ENCODE measurements around the gene POLE.

Gene POLE

DNA sequence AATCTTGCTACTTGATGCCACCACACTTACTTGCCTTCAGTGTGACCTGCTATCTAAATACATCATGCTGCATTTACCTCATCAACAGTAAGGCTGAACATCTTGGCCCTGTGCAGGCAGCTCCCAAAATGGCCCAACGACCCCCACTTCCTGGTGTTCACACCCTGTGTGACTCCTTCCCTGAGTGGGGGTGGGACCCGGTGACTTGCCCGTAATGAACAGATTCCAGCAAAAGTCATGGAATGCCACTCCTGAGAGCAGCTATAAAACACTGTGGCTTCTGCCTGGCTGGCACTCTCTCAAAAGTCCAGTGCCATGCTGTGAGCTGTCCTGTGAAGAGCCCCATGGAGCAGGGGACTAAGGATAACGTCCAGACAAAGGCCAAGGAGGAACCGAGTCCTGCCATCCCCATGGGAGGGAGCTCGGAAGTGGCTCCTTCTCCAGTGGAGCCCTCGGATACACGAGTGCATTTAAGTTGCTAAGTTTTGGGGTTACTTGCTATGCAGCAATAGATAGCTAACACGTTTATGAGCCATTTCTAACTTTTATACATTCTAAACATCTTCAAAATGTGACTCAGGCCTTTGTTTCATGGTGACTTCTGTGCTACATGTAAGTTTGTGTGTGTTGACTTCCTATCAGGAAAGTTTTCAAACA lies 35.6 kb downstream of the POLE start:
- no peak for DNase-seq

DNA sequence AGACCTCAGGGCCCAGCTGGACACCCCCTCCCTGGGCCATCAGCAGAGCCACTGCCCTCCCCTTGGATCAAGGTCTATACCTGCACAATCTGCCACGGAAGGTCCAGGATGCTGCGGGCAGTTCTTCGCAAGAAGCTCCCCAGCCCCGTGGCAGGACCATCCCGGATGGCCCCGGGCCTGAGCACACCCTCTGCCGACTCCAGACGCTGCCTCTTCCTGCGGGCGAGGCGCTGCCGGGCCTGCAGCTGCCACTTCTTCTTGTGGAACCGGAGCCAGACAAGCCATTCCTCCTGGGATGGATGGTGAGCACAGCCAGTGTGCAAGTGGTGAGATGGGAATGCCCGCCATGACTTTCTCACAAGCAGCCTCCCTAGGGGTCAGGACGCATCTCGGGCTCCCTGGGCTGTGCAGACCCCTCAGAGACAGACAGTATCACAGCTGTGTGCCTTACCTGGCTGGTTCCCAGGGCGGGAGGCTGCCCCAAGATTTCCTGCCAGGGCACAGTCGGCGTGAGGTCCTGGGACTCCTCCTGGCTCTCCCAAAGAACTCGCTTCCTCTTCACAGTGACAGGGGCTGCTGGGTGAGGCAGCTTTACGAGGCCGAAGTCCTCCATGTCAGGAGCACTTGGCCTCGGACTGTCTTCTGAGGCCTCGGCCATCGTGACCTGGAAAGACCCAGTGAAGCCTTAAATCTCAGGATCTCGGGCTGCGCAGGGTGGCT lies 37.8 kb downstream of the POLE start:
- DNase-seq: no peak

DNA sequence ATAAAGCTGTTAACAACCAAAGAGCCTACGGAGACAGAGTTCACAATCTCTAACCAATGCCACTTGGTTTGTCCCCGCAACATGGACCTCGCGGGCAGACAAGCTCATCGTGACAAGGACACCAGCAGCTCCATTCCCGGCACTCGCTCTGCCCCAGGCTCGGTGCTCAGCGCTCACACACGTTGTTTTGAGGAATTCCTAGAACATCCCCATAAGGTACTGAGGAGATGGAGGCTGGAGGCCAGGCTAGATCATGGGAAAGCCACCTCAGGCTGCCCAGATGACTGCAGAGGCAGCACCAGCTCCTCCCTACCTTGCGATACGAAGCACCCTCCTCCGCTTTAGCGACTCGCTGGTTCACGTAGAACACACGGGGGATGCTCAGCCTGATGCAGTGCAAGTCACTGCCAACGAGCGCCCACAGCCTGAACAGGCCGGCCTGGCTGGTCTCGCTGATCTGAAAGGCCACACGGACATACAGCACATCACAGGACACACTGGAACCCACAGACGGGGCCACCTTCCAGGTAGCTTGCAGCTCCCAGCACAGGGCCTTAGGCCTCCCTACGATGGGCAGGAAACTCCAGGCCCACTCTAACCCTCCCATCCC lies 38.4 kb downstream of the POLE start:
- no peak for DNase-seq

DNA sequence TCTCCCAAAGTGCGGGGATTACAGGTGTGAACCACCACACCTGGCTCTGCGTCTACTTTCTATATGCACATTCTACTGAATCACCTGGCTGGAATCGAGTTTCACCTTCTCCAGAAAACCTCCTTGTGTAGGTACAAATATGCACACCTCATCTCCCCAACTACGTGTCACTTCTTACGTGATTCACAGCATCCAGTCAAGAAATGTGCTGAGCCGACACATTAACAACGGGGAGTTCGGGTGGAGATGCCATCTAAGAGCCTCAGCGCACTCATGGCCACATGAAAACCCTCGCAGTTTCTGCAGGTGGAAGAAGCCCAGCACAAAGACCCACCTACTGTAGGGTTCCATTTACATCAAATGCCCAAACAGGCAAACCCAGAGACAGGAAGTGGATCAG lies 39.3 kb downstream of the POLE start:
- no peak for DNase-seq

DNA sequence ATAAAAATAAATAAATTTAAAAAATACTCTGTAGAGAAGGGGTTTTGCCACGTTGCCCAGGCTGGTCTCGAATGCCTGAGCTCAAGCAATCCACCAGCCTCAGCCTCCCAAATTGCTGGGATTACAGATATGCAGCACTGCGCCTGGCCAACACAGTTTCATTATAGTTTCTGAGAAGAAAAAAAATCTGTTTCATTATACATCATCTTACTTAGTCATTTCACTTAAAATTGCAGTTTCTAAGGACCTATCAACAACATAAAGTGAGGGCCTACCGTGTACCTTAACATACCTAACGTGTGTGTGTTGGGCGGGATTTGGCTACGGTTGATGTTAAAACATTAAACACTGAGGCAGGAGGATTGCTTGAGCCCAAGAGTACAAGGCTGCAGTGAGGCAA lies 40.3 kb downstream of the POLE start:
- no peak for DNase-seq

DNA sequence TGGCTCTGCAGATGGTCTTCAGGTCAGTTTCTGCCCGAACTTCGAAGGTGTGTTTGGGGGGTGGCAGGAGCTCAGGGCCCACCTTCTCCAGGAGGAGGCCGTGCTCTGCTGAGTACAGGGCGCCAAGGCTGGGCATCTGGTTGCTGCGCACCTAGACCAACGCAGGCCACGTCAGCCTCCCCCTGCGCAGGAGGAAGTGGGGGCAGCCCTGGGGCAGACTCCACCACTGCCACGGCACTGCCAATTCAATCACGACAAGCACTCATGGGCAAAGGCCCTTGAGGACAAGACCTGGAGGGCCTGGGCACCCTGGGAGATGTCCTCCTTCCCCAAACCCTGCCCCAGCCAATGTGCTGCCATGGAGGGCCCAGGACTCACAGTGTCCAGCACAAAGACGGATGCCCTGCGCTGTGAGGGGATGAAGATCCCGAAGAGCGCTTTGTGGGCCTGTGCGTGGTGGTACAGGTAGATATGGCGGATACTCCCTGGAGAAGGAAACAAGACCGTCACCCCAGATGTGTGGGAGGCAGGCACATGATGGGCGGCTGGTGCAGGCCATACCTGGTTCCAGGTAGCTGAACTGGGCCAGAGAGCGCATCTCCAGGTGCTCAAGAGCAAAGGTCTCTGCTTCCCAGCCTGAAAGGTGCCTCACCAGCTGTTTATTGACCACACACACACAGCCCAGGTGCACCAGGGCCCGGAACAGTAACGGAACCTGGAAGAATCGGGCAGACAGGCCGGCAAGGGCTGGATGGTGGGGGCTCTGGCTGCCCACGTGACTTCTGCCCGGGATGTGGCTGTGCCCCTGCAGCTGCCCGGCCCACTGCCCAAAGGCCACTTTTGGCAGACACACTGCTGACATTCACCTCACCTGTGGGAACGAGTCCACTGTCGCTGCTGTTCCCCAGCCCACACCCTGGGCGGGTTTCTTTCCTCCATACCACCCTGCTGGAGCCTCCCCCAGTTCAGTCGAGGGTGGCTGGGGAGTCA lies 44.0 kb downstream of the POLE start:
- no peak for DNase-seq

DNA sequence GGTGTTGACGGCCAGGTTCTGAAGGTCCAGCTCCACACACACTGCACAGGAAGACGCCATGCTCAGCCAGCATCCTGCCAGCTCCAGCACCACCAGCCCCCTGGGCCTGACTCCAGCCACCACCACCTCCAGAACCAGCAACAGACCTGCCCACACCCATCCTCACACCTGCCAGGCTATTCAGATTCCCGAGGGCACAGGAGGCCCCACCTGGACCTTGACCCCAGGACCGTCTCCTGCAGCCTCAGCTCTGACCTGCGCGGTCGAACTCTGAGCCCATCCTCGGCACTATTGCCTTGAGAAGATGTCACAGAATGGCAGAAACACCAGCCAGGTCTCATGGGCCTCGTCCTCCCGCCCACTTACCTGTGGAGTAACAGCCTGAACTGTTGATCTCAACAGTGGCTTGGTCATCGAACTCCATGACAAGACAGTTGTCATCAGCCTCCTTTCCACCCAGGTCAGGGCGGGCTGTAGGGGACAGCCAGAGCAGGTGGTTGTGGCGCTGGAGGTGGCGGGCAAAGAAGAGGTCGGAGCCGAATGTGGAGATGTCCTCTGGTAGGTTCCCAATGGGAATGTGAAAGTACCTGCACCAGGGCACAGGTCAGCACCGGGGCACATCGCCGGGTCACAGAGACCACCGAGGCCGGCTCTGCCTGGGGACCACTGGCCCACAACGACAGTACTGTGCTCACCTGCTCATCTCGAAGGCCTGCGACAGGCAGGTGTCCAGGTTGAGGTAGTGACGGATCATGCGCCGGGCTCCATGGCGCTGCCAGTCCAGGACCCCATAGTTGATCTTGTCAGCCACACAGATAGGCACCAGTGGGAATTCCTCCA lies 45.1 kb downstream of the POLE start:
- no peak for DNase-seq

DNA sequence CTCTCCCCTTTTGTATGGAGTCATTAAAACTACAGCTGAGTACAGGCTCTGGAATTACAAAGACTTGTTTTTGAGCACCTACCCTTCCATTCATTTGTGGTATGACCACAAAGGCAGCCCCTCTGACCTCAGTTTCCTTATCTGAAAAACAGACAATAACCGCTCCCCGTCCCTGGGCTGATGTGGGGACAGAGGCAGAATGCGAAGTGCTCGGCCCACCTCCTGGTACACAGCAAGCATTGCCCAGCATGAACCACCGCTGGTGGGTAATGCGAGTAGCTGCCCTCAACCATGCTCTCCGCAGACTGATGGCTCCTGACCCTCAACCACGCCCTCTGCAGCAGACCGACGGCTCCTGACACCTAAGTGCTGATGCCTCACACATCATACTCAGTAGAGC lies 46.2 kb downstream of the POLE start:
- DNase-seq: no peak

DNA sequence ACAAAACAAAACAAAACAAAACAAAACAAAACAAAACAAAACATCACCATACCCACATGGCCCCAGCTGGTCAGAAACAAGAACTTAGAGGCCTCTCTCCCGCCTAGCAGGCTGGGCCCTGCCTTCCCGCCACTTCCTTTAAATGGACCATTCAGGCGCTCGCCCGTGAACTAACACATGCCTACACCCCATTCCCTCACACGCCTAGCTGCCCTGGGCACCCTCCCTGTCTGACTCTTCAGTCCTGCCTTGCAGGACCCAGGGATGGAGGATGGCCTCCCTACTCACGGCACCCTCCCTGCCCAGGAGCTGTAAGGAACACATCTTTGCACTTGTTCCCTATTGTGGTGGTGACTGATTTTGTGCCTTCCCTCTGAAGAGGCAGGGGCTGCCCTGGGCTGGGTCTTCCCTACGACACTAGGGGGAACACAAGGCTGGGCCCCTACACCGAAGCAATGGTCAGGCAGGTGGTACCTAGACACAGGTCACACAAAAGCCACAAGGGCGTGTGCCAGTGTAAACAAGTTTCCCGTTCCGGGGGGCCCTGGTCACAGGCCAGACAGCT lies 47.1 kb downstream of the POLE start:
- DNase-seq: no peak

DNA sequence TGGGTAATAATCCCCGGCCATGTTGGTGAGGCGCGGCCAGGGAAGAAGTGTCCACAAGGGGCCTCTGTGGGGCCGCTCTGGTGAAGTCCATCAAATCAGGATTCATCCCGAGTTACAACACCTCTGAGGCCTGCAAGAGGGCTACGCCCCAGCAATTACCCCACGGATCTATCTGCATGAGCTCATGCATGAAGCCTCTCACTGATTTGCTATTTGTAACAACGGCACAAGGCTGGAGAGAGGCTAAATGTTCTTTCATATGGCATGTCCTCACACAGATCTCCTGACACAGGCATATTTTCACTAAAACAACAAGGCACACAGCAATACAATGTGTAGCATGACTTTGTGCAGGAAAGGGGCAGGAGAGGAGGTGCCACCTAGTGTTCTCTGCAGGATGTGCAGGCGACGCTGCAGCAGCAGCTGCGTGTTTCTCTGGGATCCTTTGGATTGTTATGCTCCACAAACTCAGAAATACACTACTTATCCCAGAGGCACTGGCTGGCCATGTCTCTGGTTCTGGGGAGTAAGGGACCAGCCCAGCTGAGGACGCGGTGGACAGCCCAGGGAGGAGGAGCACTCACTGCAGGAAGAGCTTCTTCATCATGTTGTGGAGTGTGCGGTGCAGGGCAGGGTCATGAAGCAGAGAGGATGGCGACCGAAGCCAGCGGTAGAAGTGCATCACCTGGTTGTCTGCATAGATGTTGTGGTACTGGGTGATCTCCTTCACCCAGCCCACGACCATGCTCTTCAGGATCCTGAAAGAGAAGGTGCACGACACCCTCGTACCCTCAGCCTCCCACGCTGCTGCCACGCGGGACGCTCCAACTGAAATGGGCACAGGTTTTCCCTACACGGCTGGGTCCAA lies 48.4 kb downstream of the POLE start:
- DNase-seq: no peak

DNA sequence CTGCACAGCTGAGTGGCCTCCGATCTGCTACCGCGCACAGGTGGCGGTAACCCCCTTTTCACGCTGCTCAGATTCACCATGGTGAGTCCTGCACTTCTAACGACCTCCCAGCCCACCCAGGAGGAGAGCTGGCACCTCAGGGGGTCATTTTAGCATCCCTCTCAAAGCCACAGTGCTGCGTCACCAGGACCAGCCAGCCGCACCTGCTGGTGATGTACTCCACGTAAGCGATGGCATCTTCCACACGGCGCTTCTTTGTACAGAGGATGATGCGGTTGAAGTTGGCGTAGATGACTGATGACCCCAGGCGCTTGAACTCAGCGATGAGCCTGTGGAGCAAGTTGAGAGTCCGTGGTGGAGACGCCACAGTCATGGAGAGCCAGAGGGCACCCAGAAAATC lies 49.3 kb downstream of the POLE start:
- no peak for DNase-seq

DNA sequence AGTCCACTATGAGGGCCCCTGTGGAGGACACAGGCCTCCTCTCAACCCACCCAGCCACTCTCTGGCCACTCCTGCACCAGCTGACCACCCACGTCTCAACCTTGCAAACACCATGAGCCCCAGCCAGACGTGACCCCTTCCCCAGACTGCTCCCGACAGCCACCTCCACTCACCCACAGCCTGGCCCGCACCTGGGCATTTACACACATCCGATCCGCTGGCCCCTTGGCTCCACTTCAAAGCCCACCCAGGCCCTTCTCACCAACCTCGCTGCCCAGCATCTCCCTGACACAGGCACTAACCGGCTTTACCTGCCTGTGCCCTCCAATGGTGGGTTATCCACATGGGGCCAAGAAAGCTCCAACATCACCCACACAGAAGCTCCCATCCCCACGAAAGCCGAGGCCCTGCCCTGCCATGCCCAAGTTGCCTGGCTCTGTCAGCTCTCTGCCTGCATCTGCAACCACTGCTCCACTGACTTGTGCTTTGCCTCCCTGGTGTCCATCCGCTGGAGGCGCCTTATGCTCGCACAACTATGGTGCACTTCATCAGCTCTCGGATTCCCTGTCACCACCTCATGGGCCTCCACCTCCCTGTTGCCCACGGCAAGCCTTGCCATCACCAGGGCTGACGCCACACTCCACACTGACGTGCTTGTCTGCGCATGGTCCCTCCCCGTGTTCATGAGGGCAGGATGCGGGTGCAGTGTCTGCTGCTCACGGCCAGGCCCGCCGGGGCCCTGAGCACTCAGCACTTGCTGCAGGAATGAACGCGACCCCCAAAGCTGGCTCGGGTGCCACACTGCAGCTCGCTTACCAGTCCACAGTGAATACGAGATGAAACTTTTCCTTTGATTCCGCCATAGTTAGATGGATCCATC lies 51.8 kb downstream of the POLE start:
- DNase-seq: no peak

DNA sequence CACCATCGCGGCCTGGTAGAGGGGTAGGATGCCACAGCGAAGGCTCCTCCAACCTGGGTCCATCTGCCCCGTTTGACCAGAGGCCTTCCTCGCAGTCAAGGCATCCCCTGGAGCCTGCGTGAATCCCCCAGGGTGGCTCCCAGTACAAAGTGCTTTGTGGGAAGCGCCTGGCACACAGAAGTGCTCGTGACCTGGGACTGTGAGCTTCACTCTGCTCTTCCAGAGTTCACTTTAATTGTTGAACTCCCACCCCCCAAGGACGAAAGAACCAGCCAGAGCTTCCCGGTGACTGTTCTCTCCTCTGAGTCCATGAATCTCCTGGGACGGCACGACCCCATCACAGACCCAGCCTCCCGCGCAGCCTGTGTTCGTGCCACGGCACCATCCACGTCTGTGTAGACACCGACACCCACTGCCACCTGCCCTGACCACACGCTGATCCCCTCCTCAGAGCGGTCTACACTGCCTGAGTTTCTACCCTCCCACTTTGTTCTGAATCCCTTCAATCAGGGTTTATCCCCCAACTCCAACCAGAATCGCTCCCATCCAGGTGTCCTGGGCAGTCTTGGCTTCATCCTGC lies 52.6 kb downstream of the POLE start:
- DNase-seq: no peak

DNA sequence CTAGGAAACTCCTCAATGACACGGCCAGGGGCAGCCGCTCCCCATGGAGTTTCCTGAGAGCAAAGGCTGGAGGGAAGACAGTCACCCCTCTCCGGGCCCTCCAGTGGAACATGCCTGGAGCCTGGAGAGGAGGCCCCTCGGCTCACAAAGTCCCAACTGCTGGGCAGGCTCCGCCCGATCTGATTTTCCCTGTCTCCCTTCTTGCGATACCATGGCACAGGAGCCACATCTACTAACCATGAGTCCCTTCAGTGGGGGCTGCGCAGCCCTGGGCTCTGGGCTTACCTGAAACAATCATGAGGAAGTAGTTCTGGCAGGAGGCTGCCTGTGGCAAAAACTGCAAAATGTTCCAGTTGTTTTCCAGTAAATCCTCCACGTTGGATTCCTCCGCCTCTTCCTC lies 53.2 kb downstream of the POLE start:
- no peak for DNase-seq

DNA sequence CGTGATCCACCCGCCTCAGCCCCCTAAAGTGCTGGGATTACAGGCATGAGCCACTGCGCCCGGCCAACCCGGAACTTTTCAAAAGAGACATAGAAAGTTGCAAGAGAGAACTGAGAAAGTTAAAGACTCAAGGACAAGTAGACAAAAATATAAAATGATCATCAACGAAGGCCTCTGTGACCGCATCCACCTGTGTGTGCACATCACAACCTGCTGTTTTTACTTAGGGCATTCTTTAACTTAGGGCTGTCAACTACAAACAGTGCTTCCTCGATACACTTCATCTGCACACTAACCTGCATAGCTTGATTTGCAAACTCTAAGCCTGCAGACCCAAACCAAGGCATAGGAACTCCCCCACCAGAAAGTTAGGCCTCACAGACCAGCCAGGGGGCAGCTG lies 53.7 kb downstream of the POLE start:
- DNase-seq: no peak

DNA sequence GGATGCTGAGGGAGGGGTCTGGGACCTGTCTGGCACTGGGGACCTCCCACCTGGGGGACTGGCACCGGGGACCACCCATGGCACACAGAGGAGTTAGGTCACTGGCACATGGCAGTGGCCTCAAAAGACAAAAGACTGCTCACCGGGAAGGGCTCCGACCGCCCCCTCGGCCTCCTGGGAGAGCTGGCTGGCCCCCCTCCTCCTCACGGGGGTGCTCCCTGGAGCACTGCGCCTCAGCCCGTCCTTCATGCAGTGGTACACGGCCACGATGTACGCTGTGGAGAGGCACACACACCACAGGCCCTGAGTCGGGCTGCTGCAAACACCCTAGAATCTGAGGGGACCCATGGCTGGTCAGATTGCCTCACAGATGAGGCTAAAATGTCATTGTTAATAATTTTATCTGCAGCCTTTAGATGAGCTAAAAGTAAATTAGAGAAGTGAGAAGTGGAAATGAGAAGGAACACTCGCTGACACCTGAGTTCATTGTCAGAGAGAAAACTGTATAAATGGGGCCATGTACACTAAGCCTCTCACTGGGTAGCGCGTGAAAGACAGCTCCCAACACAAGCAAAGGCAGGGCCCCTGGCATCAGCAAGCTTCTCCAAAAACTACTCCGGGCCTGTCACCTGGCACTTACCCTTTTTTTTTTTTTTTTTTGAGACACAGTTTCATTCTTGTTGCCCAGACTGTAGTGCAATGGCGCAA lies 54.5 kb downstream of the POLE start:
- DNase-seq: no peak

DNA sequence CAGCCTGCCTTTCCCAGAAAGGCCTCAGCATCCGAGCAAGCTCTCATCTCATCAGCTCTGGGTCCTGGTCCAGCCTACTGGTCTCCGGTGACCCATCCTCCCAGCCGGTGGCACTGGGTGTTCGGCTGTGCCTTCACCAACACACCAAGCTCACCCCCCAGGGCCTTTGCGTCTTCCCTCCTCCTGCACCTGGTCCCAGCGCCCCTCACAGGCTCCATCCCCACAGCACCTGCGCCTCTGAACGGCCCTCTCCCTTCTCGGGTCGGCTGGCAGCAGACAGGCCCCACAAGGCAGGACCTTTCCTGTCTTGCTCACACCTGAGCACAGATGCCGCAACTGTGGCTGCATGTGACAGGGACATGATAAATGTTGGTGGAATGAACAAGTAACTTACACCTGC lies 55.5 kb downstream of the POLE start:
- DNase-seq: no peak

DNA sequence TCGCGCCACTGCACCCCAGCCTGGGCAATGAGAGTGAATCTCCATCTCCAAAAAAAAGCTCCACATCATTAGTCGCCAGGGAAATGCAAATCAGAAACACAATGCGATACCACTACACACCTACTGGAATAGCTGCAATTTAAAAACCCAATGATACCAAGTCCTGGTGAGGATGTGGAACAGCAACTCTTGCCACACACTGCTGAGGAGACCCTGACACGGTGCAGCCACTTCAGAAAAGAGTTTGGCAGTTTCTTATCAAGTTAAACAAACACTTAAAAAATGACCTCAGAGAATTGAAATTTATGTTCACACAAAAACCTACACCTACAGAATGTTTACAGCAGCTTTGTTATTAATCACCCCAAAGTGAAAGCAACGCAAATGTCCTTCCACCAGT lies 56.5 kb downstream of the POLE start:
- DNase-seq: no peak

DNA sequence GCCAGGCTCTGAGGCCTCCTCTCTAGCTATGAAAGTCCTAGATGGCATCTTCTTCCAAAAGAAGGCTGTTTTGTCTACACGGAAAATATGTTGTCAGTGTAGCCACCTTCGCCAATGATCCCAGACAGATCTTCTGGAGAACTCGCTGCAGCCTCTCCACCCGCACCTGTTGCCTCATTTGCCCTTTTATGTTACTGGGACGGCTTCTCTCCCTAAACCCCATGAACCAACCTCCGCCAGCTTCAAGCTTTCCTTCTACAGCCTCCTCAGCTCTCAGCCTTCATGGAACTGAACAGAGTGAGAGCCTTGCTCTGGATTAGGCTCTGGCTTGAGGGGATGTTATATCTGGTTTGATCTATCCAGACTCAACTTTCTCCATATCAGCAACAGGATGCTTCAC lies 57.8 kb downstream of the POLE start:
- no peak for DNase-seq
